Neural progenitor cell (in vitro differentiated cells): ENCODE measurements around the gene TSPAN15.
"Not testable (repeated sequence)": the region's sequence is repeated elsewhere in the genome, so short reads cannot be mapped to it uniquely, and the experiment has no call there.

ENCODE experiments used
- EZH2 ChIP-seq: fragments of 200-600 bp; sonication (generic); IDR thresholded peaks from 2 replicates; pipeline ENCODE4 v1.6.1; 2017; ENCODE audit warnings: antibody characterized with exemption, mild to moderate bottlenecking, moderate library complexity
- TF ChIP-seq, protein P1 (sequence below): fragments of 200-600 bp; sonication (generic); IDR thresholded peaks from 2 replicates; pipeline ENCODE4 v1.5.1; 2017; ENCODE audit warnings: antibody characterized with exemption, mild to moderate bottlenecking

DNA sequence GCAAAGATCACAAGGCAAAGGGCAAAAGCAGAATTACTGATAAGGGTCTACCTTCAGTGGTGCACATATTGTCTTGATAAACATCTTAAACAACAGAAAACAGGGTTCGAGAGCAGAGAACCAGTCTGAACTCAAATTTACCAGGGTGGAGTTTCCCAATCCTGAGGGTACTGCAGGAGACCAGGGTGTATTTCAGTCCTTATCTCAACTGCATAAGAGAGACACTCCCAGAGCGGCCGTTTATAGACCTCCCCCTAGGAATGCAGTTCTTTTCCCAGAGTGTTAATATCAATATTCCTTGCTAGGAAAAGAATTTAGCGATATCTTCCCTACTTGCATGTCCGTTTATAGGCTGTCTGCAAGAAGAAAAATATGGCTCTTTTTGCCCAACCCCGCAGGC is 37.6 kb downstream of the TSPAN15 start:
- TF ChIP-seq, protein P1, sequence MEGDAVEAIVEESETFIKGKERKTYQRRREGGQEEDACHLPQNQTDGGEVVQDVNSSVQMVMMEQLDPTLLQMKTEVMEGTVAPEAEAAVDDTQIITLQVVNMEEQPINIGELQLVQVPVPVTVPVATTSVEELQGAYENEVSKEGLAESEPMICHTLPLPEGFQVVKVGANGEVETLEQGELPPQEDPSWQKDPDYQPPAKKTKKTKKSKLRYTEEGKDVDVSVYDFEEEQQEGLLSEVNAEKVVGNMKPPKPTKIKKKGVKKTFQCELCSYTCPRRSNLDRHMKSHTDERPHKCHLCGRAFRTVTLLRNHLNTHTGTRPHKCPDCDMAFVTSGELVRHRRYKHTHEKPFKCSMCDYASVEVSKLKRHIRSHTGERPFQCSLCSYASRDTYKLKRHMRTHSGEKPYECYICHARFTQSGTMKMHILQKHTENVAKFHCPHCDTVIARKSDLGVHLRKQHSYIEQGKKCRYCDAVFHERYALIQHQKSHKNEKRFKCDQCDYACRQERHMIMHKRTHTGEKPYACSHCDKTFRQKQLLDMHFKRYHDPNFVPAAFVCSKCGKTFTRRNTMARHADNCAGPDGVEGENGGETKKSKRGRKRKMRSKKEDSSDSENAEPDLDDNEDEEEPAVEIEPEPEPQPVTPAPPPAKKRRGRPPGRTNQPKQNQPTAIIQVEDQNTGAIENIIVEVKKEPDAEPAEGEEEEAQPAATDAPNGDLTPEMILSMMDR: not testable (repeated sequence)
- not testable (repeated sequence) for TF ChIP-seq EZH2
